ENCODE results near the gene GTPBP3. TPM values are rescaled to one million over a fixed set of nuclear protein-coding genes. Genes with fewer than 3 reads are reported as not detected.

The GTPBP3 gene
- total RNA-seq, 1 experiment from 2014 or later = 53.2 TPM

GRCh38 chr19:17302391-17303166 lies 34.8 kb upstream of the GTPBP3 start:
- BruUV-seq (replicated peaks) = no TSS peak
- no peak for DNase-seq (ENCODE audit: low spot score)
- CTCF ChIA-PET = no interaction called here

DNA sequence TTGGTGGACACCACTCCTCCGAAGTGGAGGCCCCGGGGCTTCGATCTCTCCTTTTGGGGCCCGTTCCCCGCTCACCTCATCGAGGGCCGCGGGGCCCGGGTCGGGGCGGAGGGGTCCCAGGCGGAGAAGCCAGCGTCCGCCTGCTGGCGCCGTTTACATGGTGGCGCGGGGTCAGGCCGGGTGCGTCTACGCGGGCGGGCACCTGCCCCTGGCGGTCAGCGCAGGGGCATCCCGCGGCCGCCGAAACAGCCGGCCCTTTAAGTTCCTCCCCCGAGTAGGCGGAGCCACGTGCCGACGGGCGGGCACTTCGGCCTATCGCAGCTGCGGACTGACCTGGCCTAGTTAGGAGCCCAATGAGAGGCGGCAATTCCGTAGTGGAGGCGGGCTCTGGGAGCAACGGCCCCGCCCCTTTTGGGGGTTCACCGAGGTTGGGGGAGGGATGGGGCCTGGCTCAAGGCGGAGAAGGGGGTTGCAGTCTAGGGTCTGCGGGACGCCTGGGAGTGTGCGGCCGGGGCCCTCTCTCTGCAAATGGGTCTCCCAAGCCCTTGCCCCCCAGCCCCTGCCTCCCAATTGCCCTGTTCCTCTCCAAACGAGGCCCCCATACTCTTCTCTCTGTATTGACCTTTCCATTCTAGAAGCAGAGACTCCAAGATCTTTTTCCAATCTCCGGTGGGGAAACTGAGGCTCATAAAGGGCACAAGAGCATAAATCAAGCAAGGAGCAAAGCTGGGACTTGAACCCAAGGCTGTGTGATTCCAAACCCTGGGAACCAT lies 34.0 kb upstream of the GTPBP3 start, which contains the start of gene ABHD8:
Gene ABHD8, minus strand, starts transcription at position 259 of the 773 bp plus-strand sequence. CDS start 1,809 bp downstream, outside the sequence.
- POLR2A ChIA-PET (ENCODE audit: low non-redundant PET) = interaction anchor here (0.7 kb wide), 1 partner anchor 1165 kb away, joined by 4 read pairs; no protein-coding TSS in a partner anchor
- TF ChIP-seq EZH2 (IDR thresholded peaks at IDR 0.05; ENCODE audit: borderline replicate concordance, low read depth, low read length, poor library complexity, severe bottlenecking) (no peak), CTCF (conservative IDR thresholded peaks at IDR 0.05; ENCODE audit: low read depth, low read length) (0 out of 2 replicates have a peak, but pooled peaks have one; percentile 34)
- H3K27ac ChIP-seq (ENCODE audit: low read depth, low read length, poor library complexity, severe bottlenecking) = peak within 1 kb of the TSS; percentile 85
- H3K36me3 ChIP-seq (ENCODE audit: insufficient read depth, low read length, poor library complexity, severe bottlenecking) = peaks cover 4% of the 10 kb centered on the region
- DNase-seq (ENCODE audit: low spot score) = peak; percentile 96
- no peaks in the 10 kb centered on the region for H3K27me3 ChIP-seq (replicated peaks; ENCODE audit: insufficient read depth, low read depth, low read length, poor library complexity)
- BruUV-seq (replicated peaks) = no TSS peak
- peak within 1 kb of the TSS; percentile 86 for H3K4me3 ChIP-seq (ENCODE audit: low read depth, low read length, poor library complexity, severe bottlenecking)
- intact Hi-C loops (cut with micrococcal nuclease; ENCODE audit: unreplicated experiment) = no loop called here
- CTCF ChIA-PET = no interaction called here
- H3K9me3 ChIP-seq (ENCODE audit: low read depth, low read length, poor library complexity, severe bottlenecking) = no peaks in the 10 kb centered on the region
- peaks cover 19% of the 10 kb centered on the region for H3K4me1 ChIP-seq (ENCODE audit: insufficient read depth, low read length, poor library complexity, severe bottlenecking)

More at GRCh38 chr19:17302391-17303166, 34.8 kb upstream of the GTPBP3 start:
- Histone ChIP-seq H3K27me3 (replicated peaks; ENCODE audit: insufficient read depth, low read depth, low read length, poor library complexity) (no peaks in the 10 kb centered on the region), H3K9me3 (ENCODE audit: low read depth, low read length, poor library complexity, severe bottlenecking) (no peaks in the 10 kb centered on the region), H3K36me3 (ENCODE audit: insufficient read depth, low read length, poor library complexity, severe bottlenecking) (peaks cover 6% of the 10 kb centered on the region), H3K4me1 (ENCODE audit: insufficient read depth, low read length, poor library complexity, severe bottlenecking) (peaks cover 19% of the 10 kb centered on the region), H3K27ac (ENCODE audit: low read depth, low read length, poor library complexity, severe bottlenecking) (peak overlapping the region; percentile 85), H3K4me3 (ENCODE audit: low read depth, low read length, poor library complexity, severe bottlenecking) (peak overlapping the region; percentile 86)
- POLR2A ChIA-PET (ENCODE audit: low non-redundant PET) = interaction anchor here (0.7 kb wide), 1 partner anchor 1166 kb away, joined by 4 read pairs; no protein-coding TSS in a partner anchor
- intact Hi-C loops (cut with micrococcal nuclease; ENCODE audit: unreplicated experiment) = no loop called here
- TF ChIP-seq CTCF (conservative IDR thresholded peaks at IDR 0.05; ENCODE audit: low read depth, low read length) (no peak), EZH2 (IDR thresholded peaks at IDR 0.05; ENCODE audit: borderline replicate concordance, low read depth, low read length, poor library complexity, severe bottlenecking) (no peak)

- intact Hi-C loops (cut with micrococcal nuclease; ENCODE audit: unreplicated experiment) = no loop called here
- no peak for DNase-seq (ENCODE audit: low spot score)
- no TSS peak for BruUV-seq (replicated peaks)
- Histone ChIP-seq H3K27me3 (replicated peaks; ENCODE audit: insufficient read depth, low read depth, low read length, poor library complexity) (no peaks in the 10 kb centered on the region), H3K9me3 (ENCODE audit: low read depth, low read length, poor library complexity, severe bottlenecking) (no peaks in the 10 kb centered on the region), H3K4me1 (ENCODE audit: insufficient read depth, low read length, poor library complexity, severe bottlenecking) (peaks cover 19% of the 10 kb centered on the region), H3K36me3 (ENCODE audit: insufficient read depth, low read length, poor library complexity, severe bottlenecking) (no peaks in the 10 kb centered on the region), H3K27ac (ENCODE audit: low read depth, low read length, poor library complexity, severe bottlenecking) (peak overlapping the region; percentile 85), H3K4me3 (ENCODE audit: low read depth, low read length, poor library complexity, severe bottlenecking) (peak overlapping the region; percentile 86)
- CTCF ChIA-PET = no interaction called here
- POLR2A ChIA-PET (ENCODE audit: low non-redundant PET) = no interaction called here
- TF ChIP-seq CTCF (conservative IDR thresholded peaks at IDR 0.05; ENCODE audit: low read depth, low read length) (no peak), EZH2 (IDR thresholded peaks at IDR 0.05; ENCODE audit: borderline replicate concordance, low read depth, low read length, poor library complexity, severe bottlenecking) (no peak)
Measured at GRCh38 chr19:17303940-17304267, 33.4 kb upstream of the GTPBP3 start.

All from A673 (cell line).